CD4-positive, alpha-beta T cell treated with Interleukin-4 for 1 hour (primary cell): ENCODE data around the gene TCP11L1.
A peak's percentile ranks its signal among the peaks of the same experiment; 100 is the strongest.
"Not testable (repeated sequence)": the region's sequence is repeated elsewhere in the genome, so short reads cannot be mapped to it uniquely, and the experiment has no call there.

Experiments
- DNase-seq, 2 donors: peaks; one replicate each; pipeline ENCODE4 v3.0.0-alpha.2; 2020 to 2022

TCP11L1 gene

DNA sequence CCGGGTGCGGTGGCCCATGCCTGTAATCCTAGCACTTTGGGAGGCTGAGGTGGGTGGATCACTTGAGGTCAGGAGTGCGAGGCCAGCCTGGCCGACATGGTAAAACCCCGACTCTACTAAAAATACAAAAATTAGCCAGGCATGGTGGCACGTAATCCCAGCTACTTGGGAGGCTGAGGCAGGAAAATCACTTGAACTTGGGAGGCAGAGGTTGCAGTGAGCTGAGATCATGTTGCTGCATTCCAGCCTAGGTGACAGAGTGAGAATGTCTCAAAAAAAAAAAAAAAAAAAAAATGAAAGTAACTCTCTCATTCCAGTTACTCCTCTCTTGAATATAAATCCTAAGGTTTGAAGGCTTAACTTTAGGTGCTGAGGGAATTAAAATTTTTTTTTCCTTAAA lies 10.2 kb upstream of the TCP11L1 start:
- DNase-seq, result not testable (repeated sequence)

DNA sequence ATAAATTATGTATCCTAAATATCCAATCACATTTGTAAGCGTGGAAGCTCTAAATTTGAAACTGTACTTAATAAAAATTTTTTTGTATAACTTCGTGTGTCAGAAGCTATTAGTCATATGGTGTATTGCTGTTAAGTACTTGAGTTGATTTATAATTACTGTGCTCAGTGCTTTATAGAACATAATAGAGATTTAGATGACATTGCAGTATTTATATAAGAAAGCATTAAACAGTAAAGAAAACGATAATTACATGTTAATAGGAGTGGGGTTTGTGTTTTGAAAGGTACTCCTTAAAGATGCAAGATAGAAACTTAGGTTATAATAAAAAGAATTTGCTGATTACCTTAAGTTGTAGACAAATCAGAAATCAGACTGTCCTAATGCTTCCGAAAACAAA lies 5.9 kb upstream of the TCP11L1 start:
- no peak for DNase-seq

DNA sequence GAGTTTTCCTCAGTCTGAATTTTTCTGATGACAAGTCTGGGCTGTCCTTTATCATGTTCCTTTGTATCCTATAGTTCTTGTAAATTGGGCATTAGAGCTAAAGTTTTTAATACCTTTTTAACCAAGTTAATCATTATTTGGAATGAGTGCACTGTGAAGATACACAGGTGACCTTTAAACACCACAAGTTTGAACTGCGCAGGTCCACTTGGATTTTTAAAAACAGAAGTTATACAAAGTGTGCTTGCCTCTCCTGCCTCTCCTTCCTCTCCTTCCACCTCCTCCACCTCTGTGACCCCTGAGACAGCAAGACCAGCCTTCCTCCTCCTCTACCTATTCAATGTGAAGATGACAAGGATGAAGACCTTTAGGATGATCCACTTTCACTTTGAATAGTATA lies 4.4 kb upstream of the TCP11L1 start:
- DNase-seq, result no peak

DNA sequence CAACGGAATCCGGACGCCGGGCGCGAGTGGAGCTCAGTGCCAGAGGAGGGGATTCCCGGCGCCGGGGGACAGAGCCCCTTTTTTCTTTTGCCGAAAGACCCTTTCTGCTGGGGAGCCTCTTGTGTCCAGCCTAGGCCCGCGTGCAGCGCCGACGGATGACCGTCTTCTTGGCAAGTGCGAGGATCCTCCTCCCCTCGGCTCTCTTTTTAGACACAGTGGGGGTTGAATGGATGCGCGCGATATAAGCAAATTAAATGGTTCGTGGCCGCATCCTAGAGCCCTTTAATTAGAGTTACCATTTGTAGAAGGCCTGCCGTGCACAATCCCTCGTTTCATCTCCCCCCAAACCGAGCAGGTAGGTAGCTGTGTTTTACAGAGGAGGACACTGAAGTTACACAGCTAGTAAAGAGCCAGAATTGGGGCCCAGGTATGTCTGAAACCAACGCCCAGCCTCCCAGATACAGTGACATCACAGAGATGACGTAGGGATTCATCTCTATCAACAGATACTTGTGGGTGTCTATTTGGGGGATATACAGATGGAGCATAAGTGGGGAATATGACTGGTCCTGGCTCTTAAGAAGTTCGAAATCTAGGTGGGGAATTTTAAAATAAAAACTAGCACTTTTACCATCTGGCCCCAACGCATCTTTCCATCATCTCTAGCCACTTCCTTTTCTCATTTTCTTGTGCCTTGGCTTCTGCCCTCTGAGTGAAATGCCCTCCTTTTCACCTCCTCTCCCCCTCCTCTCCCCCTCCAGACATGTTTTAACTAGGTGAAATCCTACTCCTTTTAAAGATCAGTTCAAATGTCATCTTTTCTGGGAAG lies 875 bp downstream of the TCP11L1 start:
- peak; percentile 51 to 69 for DNase-seq

DNA sequence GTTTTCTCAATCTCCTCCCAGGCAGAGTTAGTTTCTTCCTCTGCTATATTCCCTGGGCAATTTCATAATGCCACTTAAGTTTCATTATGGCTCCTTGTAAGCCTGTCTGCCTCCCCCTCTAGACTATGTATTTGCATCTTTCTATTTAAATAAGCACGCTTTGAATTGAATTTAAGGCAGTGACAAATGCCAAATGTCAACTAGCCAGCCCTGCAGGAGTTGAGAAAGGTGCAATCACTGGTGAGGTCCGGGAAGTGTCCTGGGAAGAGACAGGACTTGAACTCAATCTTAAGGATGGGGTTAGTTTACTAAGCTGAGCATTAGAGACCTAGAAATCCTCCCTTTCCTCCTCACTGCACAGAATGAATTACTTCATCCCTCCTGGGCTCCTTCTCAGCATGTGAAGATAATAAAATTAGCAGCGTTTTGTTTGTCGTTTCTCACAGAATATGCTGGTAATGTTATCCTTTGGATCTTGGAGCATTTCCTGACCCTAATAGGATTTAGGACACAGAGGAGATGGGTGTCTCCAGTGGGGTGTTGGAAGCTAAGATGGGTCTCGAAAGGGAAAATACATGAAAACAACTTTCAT lies 1.6 kb downstream of the TCP11L1 start:
- no peak for DNase-seq

DNA sequence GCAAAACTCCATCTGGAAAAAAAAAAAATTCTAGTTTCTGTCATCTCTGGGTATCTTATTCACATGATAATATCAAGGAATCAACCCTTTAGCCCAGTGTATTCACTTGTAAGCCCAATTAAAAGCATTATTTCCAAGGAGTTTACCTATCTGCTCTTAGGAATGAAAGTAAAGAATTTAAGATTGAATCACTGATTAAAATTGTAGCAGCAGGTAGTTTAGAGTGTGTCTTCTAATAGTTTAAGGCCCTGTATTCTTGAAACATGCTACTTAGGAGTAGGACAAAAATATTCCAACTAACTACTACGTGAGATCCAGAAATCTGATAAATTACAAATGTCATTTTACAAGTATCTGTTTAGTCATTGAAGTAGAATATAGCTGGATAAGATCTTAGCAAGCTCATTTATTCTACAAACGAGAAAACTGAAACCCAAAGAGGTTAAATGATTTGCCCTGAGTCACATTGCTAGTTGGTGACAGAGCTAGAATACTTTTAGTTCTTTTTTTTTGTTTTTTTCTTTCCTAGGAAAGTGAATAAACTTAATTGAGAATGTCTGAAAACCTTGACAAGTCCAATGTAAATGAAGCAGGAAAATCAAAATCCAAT lies 4.0 kb downstream of the TCP11L1 start:
- no peak for DNase-seq

DNA sequence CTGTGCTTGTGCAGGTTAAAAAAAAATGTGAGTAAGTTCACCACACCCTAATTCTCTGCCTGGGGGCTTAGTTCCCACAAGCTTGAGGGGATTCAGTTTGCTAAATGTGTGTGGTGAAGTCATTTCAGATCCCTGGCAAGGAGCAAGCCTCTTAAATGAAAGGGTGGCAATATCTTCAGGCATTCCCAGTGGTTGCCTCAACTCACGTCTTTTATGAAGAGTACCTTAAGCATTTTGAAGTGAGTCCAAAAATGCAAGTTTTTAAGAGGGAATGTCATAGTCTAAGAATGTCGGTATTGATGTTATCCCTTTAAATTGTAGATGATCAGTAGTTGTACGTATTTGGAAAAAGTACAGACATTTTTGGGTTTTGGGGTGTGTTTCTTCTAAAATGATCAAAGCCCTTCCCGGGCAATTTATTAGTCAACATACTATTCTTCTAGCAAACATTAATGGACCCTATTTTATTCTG lies 4.9 kb downstream of the TCP11L1 start:
- no peak for DNase-seq

DNA sequence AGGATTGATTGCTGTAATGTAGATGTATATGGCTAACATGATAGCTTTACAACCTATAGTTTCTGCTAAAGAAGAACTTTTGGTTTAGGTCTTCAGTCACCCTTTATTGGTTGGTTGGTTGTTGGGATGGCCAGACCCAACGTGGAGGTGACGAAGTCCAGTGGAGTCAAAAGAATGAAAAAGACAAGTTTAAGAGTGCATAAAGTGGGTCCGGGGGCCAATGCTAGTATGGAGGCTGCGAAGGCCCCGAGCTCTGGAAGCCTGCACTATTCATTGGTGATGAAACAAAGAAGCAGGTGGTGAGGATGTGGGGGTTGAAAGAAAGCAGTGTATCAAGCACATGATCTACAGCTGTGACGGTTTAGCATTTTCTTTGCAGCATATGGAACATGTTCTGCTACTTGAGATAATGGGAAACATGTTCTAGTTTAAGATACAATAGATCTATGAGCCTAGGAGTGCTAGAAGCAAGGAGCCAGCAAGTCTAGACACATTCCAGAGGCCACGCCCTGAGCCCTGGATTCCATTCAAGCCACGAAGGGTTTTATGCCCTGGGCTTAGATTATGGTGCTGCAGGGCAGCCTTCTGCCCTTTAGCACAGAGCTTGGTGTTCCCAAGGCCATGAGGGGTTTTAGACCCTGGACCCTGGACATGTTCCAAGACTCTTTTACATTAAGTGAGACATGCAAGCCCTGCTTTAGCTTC lies 6.3 kb downstream of the TCP11L1 start:
- no peak for DNase-seq

DNA sequence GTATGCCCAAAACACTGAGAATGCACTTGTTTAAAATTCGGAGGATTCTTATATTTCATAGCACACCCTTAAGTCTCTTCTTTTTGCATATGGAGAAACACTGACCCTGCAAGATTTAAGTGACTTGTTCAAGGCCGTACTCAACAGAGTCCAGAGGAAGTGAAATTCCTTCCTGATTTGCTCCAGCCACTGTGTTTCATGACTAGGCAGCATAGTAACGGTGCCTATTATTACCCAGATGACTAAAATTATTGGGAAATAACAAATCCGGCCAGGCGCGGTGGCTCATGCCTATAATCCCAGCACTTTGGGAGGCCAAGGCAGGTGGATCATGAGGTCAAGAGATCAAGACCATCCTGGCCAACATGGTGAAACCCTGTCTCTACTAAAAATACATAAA lies 9.3 kb downstream of the TCP11L1 start:
- peak in 1 of 2 donors; percentile 53 for DNase-seq

DNA sequence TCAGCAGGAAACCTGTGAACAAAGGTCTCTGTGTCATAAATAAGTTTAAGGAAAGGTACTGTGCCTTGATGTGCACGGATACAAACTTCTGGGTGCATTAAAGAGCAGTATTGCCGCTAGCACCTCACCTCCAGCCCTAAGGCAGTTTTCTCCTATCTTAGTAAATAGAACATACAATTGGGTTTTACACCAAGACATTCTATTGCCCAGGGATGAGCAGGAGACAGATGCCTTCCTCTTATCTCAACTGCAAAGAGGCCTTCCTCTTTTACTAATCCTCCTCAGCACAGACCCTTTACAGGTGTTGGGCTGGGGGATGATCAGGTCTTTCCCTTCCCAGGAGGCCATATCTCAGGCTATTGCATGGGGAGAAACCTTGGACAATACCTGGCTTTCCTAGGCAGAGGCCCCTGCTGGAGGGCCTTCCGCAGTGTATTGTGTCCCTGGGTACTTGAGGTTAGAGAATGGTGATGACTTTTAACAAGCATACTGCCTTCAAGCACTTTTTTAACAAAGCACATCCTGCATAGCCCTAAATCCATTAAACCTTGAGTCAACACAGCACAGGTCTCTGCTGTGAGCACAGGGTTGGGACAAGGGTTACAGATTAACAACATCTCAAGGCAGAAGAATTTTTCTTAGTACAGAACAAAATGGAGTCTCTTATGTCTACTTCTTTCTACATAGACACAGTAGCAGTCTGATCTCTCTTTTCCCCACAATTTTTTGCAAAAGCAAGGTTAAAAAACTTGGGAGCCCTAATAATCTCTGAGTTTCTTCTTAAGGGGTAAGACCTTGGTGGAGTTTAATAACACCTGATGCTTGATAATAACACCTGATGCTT lies 10.4 kb downstream of the TCP11L1 start:
- DNase-seq, result not testable (repeated sequence)

DNA sequence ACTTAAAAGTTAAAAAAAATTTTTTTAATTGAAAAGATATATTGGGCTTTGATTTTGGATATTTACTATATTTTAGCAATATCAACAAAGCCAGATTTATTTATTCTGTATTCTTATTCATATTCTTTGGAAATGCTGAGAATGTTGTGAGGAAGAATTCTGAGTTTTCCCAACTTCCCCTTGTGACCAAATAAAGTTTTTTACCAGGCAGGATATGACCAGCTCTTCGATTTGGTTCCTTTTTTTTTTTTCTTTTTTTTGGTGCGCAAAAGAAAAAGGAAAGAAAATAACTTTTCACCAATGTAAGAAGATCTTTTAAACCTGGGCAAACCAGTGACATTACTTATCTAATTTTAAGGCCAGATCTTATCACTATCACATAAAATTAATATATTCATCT lies 12.9 kb downstream of the TCP11L1 start:
- no peak for DNase-seq

DNA sequence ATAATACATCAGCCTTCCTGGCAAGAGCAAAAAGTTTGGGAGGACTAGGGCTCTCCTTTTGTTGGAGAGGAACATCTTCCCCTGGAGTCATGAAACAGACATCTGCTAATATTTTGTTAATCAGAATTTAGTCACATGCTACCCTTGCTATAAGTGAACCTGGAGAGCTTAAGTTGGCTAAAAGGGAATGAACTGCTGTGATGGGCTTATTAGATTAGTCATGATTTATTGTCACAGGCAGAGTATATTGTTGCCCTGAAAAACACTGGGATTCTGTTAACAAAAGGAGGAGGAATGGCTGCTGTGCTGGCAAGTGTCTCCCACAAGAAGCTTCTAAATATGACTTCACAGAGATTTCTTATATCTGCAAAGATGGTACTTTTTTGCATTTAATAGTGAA lies 16.0 kb downstream of the TCP11L1 start:
- DNase-seq, result no peak

DNA sequence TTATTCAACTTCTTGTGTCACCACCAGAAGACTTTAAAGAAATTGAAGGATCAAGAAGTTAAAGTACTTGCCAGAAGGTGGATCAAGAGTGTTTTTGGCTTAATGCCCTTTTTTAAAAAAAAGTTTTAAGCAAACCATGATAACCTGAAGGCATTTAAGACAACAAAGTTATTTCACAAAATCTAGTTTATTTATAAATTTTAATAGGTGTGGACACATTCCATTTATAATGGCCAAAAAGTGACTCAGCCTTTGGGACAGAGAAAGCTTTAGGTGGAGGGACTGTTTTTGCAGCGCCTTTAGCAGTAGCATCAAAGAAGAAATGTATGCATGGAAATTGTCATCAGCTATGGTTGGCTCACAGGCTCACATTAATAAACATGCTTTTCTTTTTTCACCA lies 17.9 kb downstream of the TCP11L1 start:
- DNase-seq, result no peak

DNA sequence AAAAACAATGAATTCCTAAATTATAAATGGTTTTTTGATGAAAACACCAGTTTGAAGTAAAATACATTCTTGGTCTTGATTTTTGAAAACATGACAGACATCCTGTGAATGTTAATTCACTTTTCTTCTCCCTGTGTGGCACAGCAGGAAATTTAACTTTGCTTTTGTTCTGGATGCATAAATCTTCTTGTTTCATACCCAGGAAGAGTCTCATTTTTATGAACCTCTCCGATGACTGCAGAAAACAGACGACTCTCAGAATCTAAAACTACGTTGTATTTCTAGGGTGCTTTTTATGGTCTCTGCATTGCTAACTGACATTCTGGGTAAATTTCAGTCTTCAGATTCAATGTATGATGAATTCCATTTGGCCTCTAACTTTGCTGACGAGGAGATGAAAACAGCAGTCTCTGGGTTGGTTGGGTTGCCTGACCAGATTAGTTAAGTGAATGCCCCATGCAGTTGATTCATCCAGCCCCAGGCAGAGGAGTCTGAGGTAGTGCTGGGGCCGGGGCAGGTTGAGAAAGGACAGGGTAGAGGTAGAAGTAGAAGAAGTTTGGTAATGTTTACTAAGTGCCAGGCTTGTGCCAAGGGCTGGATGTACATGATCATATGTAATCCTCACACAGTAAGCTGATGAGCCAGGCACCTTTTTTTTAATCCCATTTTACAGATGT lies 20.1 kb downstream of the TCP11L1 start:
- no peak for DNase-seq

DNA sequence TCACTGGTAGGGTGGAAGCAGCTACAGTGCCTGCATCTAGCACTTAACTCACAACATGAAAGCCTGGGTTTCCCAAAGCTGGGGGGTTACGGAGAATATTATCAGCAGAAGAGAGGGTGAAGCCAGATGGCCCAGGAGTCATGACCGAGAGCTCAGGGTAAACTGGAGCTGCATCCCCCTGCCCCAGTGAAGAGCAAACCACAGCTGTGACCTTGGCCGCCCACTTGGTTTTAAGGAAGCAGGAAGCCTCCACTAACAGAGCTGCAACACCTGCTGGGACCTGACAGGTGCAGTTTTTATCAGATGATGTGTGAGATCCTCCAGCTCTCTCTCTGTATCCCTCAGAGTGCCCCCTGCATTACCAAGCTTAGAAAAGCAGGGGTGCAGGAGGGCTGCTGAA lies 20.9 kb downstream of the TCP11L1 start:
- DNase-seq, result no peak

DNA sequence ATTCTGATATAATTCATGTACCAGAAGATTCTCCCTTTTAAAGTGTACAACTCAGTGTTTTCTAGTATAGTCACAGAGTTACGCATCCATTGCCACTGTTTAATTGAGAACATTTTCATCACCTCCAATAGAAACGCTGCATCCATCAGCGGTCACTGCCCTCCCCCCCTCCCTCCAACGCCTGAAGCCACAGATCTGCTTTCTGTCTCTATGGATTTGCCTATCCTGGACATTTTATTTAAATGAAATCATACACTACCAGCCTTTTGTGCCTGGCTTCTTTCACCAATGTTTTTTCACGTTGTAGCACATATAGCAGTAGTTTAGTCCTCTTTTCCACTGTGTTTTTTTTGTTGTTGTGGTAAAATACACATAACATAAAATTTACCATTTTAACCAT lies 22.8 kb downstream of the TCP11L1 start:
- no peak for DNase-seq

DNA sequence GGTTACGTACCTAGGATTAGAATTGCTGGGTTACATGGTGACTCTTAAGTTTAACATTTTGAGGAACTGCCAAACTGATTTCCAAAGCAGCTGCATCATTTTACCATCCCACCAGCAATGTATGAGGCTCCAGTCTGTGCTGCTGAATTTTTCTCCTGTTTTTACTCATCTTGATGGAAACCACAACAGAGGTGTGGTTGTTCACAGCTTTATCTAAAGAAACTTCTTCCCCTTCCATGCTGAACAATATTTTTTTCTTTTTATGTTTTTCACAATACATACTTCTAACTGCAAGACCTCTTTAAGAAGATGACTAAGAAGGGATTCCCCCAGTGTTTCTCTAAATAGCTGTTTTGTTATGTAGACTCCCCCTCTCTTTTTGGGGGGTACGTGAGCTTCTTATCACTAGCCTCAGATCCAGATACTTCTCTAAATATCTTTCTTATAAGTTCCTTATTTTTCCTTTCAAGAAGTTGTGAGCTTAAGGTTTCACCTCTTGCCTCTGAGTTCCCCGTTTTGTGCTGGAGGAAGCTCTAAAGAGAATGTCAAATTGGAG lies 24.0 kb downstream of the TCP11L1 start:
- DNase-seq, result no peak

DNA sequence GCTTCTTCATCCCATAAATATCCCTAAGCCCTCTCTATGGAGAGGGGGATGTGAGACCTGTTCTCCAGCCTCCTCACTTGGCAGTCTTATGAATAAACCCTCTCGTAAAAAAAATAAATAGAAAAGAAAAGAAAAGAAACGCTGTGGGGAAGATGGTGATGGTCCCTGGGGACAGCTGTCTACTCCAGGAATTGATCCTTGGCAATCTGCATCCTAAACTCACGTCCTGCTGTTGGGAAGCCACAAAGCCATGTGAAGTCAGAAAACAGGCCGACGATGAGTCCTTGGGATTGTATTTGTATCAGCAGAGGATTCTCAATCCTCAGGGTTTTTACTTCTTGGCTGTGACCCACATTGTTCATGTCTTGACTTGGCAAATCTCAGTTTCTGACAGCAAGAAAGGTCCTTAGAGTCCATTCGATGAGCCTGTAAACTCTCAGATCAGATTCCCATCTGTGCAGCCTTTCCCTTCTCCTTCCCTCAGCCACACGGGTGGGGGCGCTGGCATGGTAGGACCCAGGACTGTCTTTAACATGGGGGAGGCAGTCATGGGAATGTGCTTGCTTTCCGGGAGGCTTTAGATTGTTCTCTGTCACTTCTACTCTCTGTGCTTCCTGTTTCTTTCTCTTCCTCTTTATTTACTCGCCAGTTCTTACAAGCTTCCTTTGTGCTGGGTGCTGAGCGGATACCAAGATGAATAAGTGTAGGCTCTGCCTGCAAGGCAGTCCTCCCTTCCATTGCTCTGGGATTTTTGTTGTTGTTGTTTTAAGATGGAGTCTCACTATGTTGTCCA lies 24.9 kb downstream of the TCP11L1 start:
- no peak for DNase-seq

DNA sequence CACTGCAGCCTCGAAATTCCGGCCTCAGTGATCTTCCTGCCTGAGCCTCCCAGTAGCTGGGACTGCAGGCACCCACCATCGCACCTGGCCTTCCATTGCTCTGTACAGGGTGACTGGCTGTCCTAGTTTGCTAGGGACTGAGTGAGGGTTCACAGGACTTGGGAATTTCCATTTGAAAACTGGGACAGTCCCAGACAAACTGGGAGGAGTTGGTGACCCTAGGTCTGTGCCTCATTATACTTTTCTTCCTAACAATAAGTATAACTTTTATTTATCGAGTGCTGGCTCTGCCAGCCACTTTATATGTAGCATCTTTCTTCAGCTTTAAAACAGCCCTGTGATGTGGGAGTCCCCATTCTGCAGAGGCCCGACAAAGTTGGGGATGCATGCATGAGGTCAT lies 25.5 kb downstream of the TCP11L1 start:
- DNase-seq, result no peak

DNA sequence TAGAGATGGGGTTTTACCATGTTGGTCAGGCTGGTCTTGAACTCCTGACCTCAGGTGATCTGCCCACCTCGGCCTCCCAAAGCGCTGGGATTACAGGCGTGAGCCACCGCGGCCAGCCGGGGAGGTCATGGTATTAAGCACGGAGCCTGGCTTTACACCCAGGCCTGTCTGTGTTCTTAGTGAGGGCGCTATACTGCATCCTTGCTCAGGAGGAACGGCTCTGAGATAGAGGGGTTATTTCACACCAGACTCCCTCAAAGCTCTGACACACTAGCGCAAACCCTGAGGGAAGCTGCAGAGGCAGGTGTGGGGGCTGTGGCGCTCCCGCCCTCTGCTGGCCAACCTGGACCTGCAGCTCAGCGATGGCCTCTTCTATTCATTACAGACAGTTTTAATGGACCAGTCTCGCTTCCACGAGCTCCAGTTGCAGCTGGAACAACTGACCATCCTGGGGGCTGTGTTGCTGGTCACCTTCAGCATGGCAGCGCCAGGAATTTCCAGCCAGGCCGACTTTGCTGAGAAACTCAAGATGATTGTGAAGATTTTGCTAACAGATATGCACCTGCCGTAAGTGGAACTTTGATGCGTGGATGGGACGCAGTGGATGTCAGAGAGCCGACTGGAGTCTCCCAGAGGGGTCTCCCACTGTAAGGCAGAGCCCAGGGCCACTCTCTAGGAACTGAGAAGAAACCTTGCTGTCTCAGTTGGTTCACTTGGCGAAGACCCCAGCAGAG lies 26.2 kb downstream of the TCP11L1 start:
- DNase-seq, result peak; percentile 69 to 76
